HL-60/S4 treated with phorbol 12-myristate 13-acetate at 8.2 ng/mL for 4 days and 3 days (cell line): ENCODE measurements around the gene NCAN.
"Not testable (repeated sequence)": the region's sequence is repeated elsewhere in the genome, so short reads cannot be mapped to it uniquely, and the experiment has no call there.

Source experiments
- in situ Hi-C: fragments of 300-500 bp; cut with MboI; formaldehyde crosslinking; loops from 2 replicates; pipeline ENCODE4 v1.15.0; 2022; ENCODE audit warnings: low sequenced_read_pairs

NCAN gene

GRCh38 chr19:19192910-19193423 lies 18.8 kb upstream of the NCAN start:
- in situ Hi-C loops, result no loop called here

DNA sequence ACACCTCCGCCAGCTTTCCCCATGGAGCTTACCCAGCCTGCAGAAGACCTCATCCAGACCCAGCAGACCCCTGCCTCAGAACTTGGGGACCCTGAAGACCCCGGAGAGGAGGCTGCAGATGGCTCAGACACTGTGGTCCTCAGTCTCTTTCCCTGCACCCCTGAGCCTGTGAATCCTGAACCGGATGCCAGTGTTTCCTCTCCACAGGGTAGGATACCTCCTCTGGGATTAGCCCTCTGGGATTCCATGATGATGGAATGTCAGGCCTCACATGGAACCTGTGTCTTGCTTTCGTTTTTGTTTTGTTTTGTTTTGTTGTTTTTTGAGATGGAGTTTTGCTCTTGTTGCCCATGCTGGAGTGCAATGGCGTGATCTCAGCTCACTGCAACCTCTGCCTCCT lies 17.8 kb upstream of the NCAN start:
- in situ Hi-C loops, result no loop called here

DNA sequence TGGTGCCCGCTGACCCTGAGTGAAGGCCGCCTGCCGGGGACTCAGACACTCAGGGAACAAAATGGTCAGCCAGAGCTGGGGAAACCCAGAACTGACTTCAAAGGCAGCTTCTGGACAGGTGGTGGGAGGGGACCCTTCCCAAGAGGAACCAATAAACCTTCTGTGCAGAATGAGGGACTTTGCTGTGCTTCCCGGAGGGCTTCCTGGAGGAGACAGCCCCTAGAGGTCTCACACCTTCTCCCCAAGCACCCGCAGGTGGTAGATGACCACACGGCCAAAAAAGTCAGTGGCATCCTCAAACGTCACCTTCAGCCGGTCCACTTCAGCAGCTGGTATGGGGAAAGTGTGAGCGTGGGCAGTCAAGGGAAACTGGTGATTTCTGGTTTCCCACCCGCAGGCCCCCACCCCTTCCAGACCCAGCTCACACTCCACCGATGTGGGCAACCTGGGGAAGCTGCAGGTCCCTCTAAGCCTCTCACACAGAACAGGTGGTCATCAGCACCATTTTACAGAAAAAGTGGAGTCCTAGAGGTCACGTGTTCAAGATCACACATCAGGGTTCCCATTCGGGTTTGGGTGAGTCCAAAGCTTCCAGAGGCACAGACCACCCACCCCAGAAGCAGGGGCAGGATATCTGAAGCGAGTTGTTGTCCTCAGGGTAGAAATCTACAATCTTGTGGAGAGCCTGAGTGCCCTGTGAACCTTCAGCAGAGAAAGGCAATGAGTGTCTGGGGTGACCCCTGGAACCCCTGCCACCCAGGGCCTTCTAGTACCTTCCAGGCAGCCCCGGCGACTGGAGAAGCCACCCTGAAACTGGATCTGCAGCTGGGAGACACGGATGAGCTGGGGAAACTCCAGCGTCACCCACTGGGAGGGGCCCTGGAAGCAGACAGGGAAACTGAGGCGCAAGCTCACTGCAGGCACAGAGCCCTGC lies 9.8 kb upstream of the NCAN start:
- in situ Hi-C loops, result no loop called here

GRCh38 chr19:19202707-19203011 lies 9.1 kb upstream of the NCAN start:
- in situ Hi-C loops, result no loop called here

DNA sequence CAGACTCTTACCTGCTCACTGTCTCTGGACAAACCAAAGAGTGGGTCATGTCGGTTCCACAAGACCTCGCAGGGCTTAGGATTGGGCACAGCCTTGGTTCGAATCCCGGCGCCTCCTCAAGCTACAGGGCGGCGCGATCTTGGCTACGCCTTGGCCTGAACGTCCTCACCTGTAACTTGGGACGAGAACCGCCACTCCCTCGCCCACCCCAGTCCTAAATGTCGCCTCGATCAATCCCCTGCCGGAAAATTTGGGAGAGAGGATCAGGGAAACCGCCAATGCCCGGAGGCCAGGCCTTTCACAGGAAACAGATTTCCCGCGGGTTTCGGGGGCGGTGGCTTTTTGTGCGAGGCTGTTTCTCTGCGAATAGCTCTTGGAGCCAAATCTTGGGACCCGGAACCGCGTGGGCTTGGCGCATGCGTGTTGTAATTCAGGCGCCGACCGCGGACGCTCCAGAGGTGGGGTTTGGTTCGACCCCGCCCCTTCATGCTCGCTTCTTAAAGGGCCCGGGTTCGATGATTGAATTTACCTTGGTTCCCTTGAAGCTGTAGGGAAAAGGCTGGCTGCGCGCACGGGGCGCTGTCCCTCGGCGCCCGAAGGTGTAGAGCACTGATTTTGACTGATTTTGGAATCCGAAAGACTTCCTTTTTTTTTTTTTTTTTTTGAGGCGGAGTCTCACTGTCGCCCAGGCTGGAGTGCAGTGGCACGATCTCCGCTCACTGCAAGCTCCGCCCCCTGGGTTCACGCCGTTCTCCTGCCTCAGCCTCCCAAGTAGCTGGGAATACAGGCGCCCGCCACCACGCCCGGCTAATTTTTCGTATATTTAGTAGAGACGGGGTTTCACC lies 8.5 kb upstream of the NCAN start, which contains the start of gene NR2C2AP:
Gene NR2C2AP, minus strand, starts transcription at position 403 of the 845 bp plus-strand sequence. Its CDS starts 354 bp downstream, at position 49.
- in situ Hi-C loops, result no loop called here

- in situ Hi-C loops, result no loop called here
Measured at GRCh38 chr19:19204181-19204580, 7.6 kb upstream of the NCAN start.

- in situ Hi-C loops, result no loop called here
Measured at GRCh38 chr19:19205416-19206410, 6.0 kb upstream of the NCAN start.

GRCh38 chr19:19206938-19207337 lies 4.8 kb upstream of the NCAN start:
- in situ Hi-C loops, result no loop called here

DNA sequence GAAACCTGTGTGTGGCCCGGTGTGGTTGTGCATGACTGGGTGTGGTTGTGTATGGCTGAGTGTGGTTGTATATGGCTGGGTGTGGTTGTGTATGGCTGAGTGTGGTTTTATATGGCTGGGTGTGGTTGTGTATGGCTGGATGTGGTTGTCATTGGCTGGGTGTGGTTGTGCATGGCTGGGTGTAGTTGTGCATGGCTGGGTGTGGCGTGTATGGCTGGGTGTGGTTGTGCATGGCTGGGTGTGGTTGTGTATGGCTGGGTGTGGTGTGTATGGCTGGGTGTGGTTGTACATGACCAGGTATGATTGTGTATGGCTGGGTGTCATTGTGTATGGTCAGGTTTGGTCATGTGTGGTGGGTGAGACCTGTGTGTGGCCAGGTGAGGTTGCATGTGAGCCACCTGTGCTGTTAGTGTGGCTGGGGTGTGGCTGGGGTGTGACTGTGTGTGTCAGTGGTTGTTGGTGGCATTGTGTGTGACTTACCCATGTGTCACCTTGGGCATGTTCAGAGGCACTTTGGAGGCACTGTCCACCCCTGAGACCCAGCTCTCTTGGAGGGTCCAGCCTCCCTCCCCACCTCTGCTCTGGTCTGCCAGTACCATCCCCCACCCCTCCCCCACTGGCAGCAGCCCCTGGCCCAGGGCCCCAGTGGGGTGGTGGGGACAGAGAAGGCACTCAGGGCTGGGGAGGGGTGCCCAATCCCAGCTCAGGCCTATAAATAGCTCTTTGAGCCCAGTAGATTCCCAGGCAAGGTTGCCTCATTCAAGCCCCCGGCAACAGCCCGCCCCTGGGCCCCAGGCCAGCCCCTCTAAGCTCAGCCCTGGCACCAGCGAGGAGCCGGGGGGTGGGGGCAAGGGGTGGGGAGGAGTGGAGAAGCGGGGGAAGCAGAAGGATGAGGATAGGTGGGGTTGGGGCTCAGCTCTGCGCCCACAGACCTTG lies 3.9 kb upstream of the NCAN start:
- in situ Hi-C loops, result no loop called here

GRCh38 chr19:19209372-19209771 lies 2.4 kb upstream of the NCAN start:
- in situ Hi-C loops, result no loop called here

- in situ Hi-C loops, result no loop called here
Measured at GRCh38 chr19:19212916-19213315, 1.2 kb downstream of the NCAN start.

- in situ Hi-C loops, result no loop called here
Measured at GRCh38 chr19:19213426-19214158, 1.8 kb downstream of the NCAN start.

- in situ Hi-C loops, result no loop called here
Measured at GRCh38 chr19:19214159-19214490, 2.4 kb downstream of the NCAN start.

- in situ Hi-C loops, result no loop called here
Measured at GRCh38 chr19:19214892-19215291, 3.1 kb downstream of the NCAN start.

DNA sequence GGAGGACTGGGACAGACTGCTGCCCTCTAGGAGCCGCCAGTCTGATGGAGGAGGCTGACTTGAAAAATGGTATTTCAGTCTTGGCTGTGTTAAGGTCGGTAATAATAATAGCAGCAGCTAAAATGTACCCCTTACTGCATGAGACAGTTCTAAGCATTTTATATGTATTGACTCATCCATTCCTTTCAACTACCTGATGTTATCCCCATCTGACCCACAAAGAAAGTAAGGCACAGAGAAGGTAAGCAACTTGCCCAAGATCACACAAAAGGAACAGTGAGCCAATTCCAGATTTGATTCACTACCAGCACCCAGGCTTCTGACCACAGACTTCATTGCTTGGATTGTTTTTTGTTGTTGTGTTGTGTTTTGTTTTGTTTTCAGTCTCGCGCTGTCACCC lies 4.0 kb downstream of the NCAN start:
- in situ Hi-C loops, result no loop called here

GRCh38 chr19:19217099-19217498 lies 5.3 kb downstream of the NCAN start:
- in situ Hi-C loops, result no loop called here

DNA sequence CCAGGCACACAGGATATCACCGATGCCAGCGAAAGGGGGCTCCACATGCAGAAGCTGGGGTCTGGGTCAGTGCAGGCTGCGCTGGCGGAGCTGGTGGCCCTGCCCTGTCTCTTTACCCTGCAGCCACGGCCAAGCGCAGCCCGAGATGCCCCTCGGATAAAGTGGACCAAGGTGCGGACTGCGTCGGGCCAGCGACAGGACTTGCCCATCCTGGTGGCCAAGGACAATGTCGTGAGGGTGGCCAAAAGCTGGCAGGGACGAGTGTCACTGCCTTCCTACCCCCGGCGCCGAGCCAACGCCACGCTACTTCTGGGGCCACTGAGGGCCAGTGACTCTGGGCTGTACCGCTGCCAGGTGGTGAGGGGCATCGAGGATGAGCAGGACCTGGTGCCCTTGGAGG lies 7.2 kb downstream of the NCAN start:
- in situ Hi-C loops, result no loop called here

DNA sequence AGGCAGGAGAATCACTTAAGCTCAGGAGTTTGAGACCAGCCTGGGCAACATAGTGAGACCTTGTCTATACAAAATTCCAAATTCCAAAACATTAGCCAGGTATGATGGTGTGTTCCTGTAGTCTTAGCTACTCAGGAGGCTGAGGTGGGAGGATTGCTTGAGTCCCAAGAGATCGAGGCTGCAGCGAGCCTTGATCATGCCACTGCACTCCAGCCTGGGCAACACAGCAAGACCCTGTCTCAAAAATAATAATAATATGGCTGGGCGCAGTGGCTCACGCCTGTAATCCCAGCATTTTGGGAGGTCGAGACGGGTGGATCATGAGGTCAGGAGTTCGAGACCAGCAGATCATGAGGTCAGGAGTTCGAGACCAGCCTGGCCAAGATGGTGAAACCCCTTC lies 9.2 kb downstream of the NCAN start:
- in situ Hi-C loops, result not testable (repeated sequence)

- in situ Hi-C loops, result no loop called here
Measured at GRCh38 chr19:19223060-19223459, 11.3 kb downstream of the NCAN start.
